ENCODE measurements around the gene ADAMTSL1.

DNA sequence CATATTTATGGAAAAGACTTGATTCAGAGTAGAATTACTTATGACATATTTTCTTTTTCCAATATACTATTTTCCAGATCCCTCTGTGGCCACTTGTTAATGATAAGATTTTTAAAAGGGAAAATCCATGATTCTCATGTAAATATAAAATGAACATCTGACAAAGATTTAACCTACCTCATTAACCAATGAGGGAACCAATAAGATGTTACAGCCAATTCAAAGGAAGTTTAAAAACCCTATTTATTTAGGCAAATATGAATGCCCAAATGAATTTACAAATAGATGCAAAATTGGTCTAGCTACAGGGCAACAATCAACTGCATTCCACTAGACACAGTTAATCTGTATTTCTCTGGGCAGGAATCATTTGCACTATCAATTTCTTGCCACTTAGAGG is 226.8 kb downstream of the ADAMTSL1 start:
- TF ChIP-seq, protein P1, sequence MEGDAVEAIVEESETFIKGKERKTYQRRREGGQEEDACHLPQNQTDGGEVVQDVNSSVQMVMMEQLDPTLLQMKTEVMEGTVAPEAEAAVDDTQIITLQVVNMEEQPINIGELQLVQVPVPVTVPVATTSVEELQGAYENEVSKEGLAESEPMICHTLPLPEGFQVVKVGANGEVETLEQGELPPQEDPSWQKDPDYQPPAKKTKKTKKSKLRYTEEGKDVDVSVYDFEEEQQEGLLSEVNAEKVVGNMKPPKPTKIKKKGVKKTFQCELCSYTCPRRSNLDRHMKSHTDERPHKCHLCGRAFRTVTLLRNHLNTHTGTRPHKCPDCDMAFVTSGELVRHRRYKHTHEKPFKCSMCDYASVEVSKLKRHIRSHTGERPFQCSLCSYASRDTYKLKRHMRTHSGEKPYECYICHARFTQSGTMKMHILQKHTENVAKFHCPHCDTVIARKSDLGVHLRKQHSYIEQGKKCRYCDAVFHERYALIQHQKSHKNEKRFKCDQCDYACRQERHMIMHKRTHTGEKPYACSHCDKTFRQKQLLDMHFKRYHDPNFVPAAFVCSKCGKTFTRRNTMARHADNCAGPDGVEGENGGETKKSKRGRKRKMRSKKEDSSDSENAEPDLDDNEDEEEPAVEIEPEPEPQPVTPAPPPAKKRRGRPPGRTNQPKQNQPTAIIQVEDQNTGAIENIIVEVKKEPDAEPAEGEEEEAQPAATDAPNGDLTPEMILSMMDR (IDR thresholded peaks at IDR 0.05), result no peak
- no peak for TF ChIP-seq EP300 (IDR thresholded peaks at IDR 0.05; ENCODE audit: low read depth)
- TF ChIP-seq POLR2AphosphoS5 (IDR thresholded peaks at IDR 0.05), result no peak

Data from transverse colon (tissue), 4 donors.